Activated CD8-positive, alpha-beta memory T cell treated with anti-CD3 and anti-CD28 coated beads, Interleukin-2, amount 50 U/mL, for 48 hours (primary cell): Measurements from ENCODE around the gene HS2ST1.

Experiments
- DNase-seq: peaks from one replicate; pipeline ENCODE4 v3.0.0-alpha.2; 2020

HS2ST1 gene

GRCh38 chr1:87117761-87118368 is 203.4 kb downstream of the HS2ST1 start:
- no peak for DNase-seq

GRCh38 chr1:87119541-87120140 is 205.2 kb downstream of the HS2ST1 start:
- no peak for DNase-seq

GRCh38 chr1:87120779-87121178 is 206.3 kb downstream of the HS2ST1 start:
- no peak for DNase-seq

GRCh38 chr1:87121711-87122163 is 207.3 kb downstream of the HS2ST1 start:
- DNase-seq = no peak

GRCh38 chr1:87122243-87122642 is 207.8 kb downstream of the HS2ST1 start:
- no peak for DNase-seq

- DNase-seq = no peak
Observed at GRCh38 chr1:87123610-87124009, 209.2 kb downstream of the HS2ST1 start.

GRCh38 chr1:87126886-87127505 is 212.6 kb downstream of the HS2ST1 start:
- no peak for DNase-seq

- no peak for DNase-seq
Observed at GRCh38 chr1:87127581-87127980, 213.1 kb downstream of the HS2ST1 start.

- DNase-seq = no peak
Observed at GRCh38 chr1:87129038-87129437, 214.6 kb downstream of the HS2ST1 start.

GRCh38 chr1:87129606-87130005 is 215.2 kb downstream of the HS2ST1 start:
- no peak for DNase-seq

GRCh38 chr1:87130438-87130837 is 216.0 kb downstream of the HS2ST1 start:
- DNase-seq = no peak

GRCh38 chr1:87131809-87132283 is 217.4 kb downstream of the HS2ST1 start:
- peak; percentile 94 for DNase-seq

- no peak for DNase-seq
Observed at GRCh38 chr1:87132284-87132870, 217.9 kb downstream of the HS2ST1 start.

- DNase-seq = no peak
Observed at GRCh38 chr1:87134061-87134460, 219.6 kb downstream of the HS2ST1 start.

GRCh38 chr1:87134625-87135328 is 220.3 kb downstream of the HS2ST1 start:
- no peak for DNase-seq

GRCh38 chr1:87135329-87135712 is 220.9 kb downstream of the HS2ST1 start:
- no peak for DNase-seq

- DNase-seq = no peak
Observed at GRCh38 chr1:87136607-87137341, 222.3 kb downstream of the HS2ST1 start.

- DNase-seq = no peak
Observed at GRCh38 chr1:87137342-87137739, 222.9 kb downstream of the HS2ST1 start.

- no peak for DNase-seq
Observed at GRCh38 chr1:87140831-87141540, 226.6 kb downstream of the HS2ST1 start.

GRCh38 chr1:87141556-87141955 is 227.1 kb downstream of the HS2ST1 start:
- no peak for DNase-seq

GRCh38 chr1:87143413-87144135 is 229.1 kb downstream of the HS2ST1 start:
- DNase-seq = no peak
